Tibial nerve (tissue), 4 donors: ENCODE measurements around the gene FAM210B. TPM values are rescaled to one million over a fixed set of nuclear protein-coding genes. Genes with fewer than 3 reads are reported as not detected.

Source experiments
- DNase-seq, 2 donors: peaks; one replicate each; pipeline ENCODE4 v3.0.0-alpha.2; 2019; ENCODE audit warnings: low spot score in 2 of 2
- H3K27ac ChIP-seq, 4 donors: fragments of 200-600 bp; sonication (generic) in 3 of 4; one replicate each; pipeline ENCODE4 v1.5.1; 2017 to 2019; ENCODE audit warnings: mild to moderate bottlenecking in 1 of 4
- H3K27me3 ChIP-seq, 2 donors: fragments of 200-600 bp; sonication (generic) in 1 of 2; one replicate each; pipeline versions ENCODE4 v1.5.1 to v1.6.0; 2017 to 2019
- H3K36me3 ChIP-seq, 3 donors: fragments of 200-600 bp; sonication (generic); one replicate each; pipeline ENCODE4 v1.5.1; 2018 to 2019
- H3K4me1 ChIP-seq, 4 donors: fragments of 200-600 bp; sonication (generic) in 3 of 4; one replicate each; pipeline ENCODE4 v1.5.1; 2017 to 2019
- H3K4me3 ChIP-seq, 4 donors: fragments of 200-600 bp; sonication (generic) in 3 of 4; one replicate each; pipeline ENCODE4 v1.5.1; 2017 to 2019; ENCODE audit warnings: mild to moderate bottlenecking in 1 of 4, moderate library complexity in 1 of 4
- H3K9me3 ChIP-seq, 4 donors: fragments of 200-600 bp; sonication (generic) in 3 of 4; one replicate each; pipeline ENCODE4 v1.5.1; 2017 to 2019
- CTCF ChIP-seq, 5 experiments: fragments of 200-600 bp in 3 of 5; fragments of 450-650 bp in 2 of 5; sonication (generic) in 3 of 5; IDR thresholded peaks; one replicate each; pipeline ENCODE4 v1.5.1; 2016 to 2019; ENCODE audit warnings: antibody characterized with exemption in 5 of 5, mild to moderate bottlenecking in 3 of 5, moderate library complexity in 2 of 5
- EP300 ChIP-seq, 2 donors: sonication (generic); formaldehyde crosslinking; IDR thresholded peaks; one replicate each; pipeline ENCODE4 v1.6.1; 2017; ENCODE audit warnings: antibody characterized with exemption in 2 of 2, mild to moderate bottlenecking in 1 of 2
- POLR2A ChIP-seq, 2 donors: fragments of 450-650 bp; IDR thresholded peaks; one replicate each; pipeline ENCODE4 v1.6.1; 2017; ENCODE audit warnings: antibody characterized with exemption in 2 of 2, mild to moderate bottlenecking in 2 of 2, moderate library complexity in 2 of 2
- WGBS, 2 donors: methylation state at CpG; one replicate each; pipeline ENCODE4 v1.1.5; 2018; 5-methylcytosine and 5-hydroxymethylcytosine counted together
- total RNA-seq, 4 donors: library from RNA; depleted of rRNA; stranded (reverse); fragments of >200 nt; gene quantifications; one replicate each; pipeline ENCODE4 v1.1.0, GENCODE V29; 2016

FAM210B gene
- total RNA-seq, 4 donors from 2014 or later = 36.8 to 56.6 (median 52.3) TPM

DNA sequence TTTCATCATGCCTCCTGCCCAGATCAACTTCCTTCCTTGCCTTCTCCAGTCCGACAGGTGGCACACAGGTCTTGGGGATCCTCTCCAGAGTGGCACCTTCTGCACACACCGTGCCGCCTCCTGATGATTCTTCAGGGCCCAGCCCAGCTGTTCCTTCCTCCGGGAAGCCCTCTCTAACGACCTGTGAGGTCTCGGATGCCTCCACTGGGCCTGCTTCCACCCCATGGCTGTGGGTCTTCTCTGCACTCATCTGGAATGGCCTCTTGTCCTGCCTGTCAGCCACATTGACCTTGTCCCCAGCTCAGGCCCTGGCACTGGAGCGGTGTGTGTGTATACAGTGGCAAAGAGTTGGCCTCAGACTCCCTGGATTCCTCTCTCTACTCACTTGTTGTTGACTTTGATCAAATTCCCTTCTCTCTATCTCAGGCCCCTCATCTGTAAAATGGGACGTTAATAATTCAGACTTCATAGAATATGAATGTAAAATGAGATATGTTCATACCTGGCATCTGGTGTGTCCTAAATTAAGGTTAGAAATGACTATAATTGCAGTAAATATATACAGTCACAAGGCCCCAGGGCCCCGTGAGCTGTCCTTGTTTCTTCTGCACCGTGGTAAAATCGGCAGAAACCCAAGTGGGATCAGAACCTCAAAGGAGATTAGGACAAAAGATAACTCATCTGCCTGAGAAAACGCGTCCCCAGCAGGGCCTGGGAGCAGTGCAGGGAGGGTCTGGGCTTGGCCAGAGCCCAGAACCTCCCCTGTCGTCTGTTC lies 1.5 kb downstream of the FAM210B start:
- 48 to 51% methylated on average over 14 of the region's 14 CpGs for WGBS, 2 donors
- Histone ChIP-seq H3K4me3 (peak overlapping the region; percentile 79 to 99 (median 90)), H3K9me3 (no peaks in the 10 kb centered on the region), H3K27me3 (no peaks in the 10 kb centered on the region), H3K4me1 (peaks cover 0 to 51% (median 22%) of the 10 kb centered on the region in 4 donors), H3K36me3 (peaks cover 0 to 15% (median 0%) of the 10 kb centered on the region in 3 donors), H3K27ac (peak overlapping the region; percentile 80 to 92 (median 88))
- DNase-seq = no peak
- no peak for TF ChIP-seq CTCF (IDR thresholded peaks at IDR 0.05)
- no peak for TF ChIP-seq EP300 (IDR thresholded peaks at IDR 0.05)
- TF ChIP-seq POLR2A (IDR thresholded peaks at IDR 0.05) = no peak

DNA sequence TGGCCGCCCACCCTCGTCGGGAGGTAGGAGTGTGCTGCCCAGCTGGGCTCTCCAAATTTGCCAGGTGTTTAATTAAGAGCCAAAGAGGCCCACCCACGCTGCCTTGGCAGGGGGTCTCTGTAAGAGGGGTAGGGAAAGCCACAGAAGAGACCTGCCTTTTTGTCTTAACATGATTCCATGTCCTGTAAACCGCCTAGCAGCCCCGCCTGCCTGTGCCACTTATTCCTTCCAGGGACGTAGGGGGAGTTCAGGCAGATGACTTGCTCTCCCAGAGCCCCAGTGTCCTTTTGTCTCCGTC lies 2.1 kb downstream of the FAM210B start:
- Histone ChIP-seq H3K27ac (peak overlapping the region in 3 of 4 donors; percentile 80 to 92 (median 88)), H3K4me3 (peak overlapping the region in 1 of 4 donors; percentile 91), H3K9me3 (no peaks in the 10 kb centered on the region), H3K36me3 (peaks cover 0 to 20% (median under 1%) of the 10 kb centered on the region in 3 donors), H3K4me1 (peaks cover 0 to 51% (median 22%) of the 10 kb centered on the region in 4 donors), H3K27me3 (no peaks in the 10 kb centered on the region)
- DNase-seq = no peak
- 65 to 73% methylated on average over 8 of the region's 8 CpGs for WGBS, 2 donors
- TF ChIP-seq EP300 (IDR thresholded peaks at IDR 0.05) (no peak), POLR2A (IDR thresholded peaks at IDR 0.05) (no peak), CTCF (IDR thresholded peaks at IDR 0.05) (no peak)

GRCh38 chr20:56361900-56362299 lies 3.1 kb downstream of the FAM210B start:
- Histone ChIP-seq H3K4me1 (peaks cover 0 to 51% (median 22%) of the 10 kb centered on the region in 4 donors), H3K36me3 (peaks cover 0 to 31% (median 7%) of the 10 kb centered on the region in 3 donors), H3K4me3 (no peak overlapping the region), H3K27me3 (no peaks in the 10 kb centered on the region), H3K9me3 (no peaks in the 10 kb centered on the region), H3K27ac (peak overlapping the region in 2 of 4 donors; percentile 80 to 92)
- TF ChIP-seq CTCF (IDR thresholded peaks at IDR 0.05) (no peak), EP300 (IDR thresholded peaks at IDR 0.05) (no peak), POLR2A (IDR thresholded peaks at IDR 0.05) (no peak)
- no peak for DNase-seq
- 76 to 85% methylated on average over 8 of the region's 8 CpGs for WGBS, 2 donors

- H3K27ac ChIP-seq = peak overlapping the region in 2 of 4 donors; percentile 33 to 92
- no peak for DNase-seq
- WGBS, 2 donors = 45 to 46% methylated on average over 8 of the region's 8 CpGs
Measured at GRCh38 chr20:56362833-56363413, 4.1 kb downstream of the FAM210B start.

More at GRCh38 chr20:56362833-56363413, 4.1 kb downstream of the FAM210B start:
- no peaks in the 10 kb centered on the region for H3K27me3 ChIP-seq
- H3K36me3 ChIP-seq = peaks cover 0 to 41% (median 7%) of the 10 kb centered on the region in 3 donors
- no peak overlapping the region for H3K4me3 ChIP-seq
- peaks cover 0 to 57% (median 25%) of the 10 kb centered on the region in 4 donors for H3K4me1 ChIP-seq
- no peaks in the 10 kb centered on the region for H3K9me3 ChIP-seq
- TF ChIP-seq CTCF (IDR thresholded peaks at IDR 0.05) = no peak
- no peak for TF ChIP-seq EP300 (IDR thresholded peaks at IDR 0.05)
- TF ChIP-seq POLR2A (IDR thresholded peaks at IDR 0.05) = no peak
